Small intestine (tissue), 7 donors: Measurements from ENCODE around the gene USP27X. TPM values are rescaled to one million over a fixed set of nuclear protein-coding genes. Genes with fewer than 3 reads are reported as not detected.
A peak's percentile ranks its signal among the peaks of the same experiment; 100 is the strongest.

Experiments used
- DNase-seq, 2 donors: peaks; one replicate each; pipeline versions ENCODE4 v3.0.0 to v3.0.0-alpha.2; 2013
- FAIRE-seq: peaks from 2 replicates; lab custom pipeline; 2012; peaks lifted over from hg19 to GRCh38; lab: Jason Lieb, UNC
- H3K27ac ChIP-seq, 3 donors: one replicate each; pipeline ENCODE4 v1.5.1; 2013; ENCODE audit warnings: low read length in 2 of 3, mild to moderate bottlenecking in 2 of 3, control low read depth in 1 of 3, inconsistent platforms in 1 of 3, low read depth in 1 of 3, moderate library complexity in 1 of 3
- H3K27me3 ChIP-seq, 3 donors: one replicate each; pipeline ENCODE4 v1.6.1; 2013; ENCODE audit warnings: low read length in 3 of 3, inconsistent platforms in 1 of 3; ENCODE audit not compliant: control insufficient read depth in 3 of 3, insufficient read depth in 3 of 3
- H3K36me3 ChIP-seq, 3 donors: one replicate each; pipeline ENCODE4 v1.6.1; 2013; ENCODE audit warnings: low read length in 3 of 3, inconsistent platforms in 1 of 3, low read depth in 1 of 3, mild to moderate bottlenecking in 1 of 3, moderate library complexity in 1 of 3; ENCODE audit not compliant: control insufficient read depth in 3 of 3, insufficient read depth in 2 of 3
- H3K4me1 ChIP-seq, 3 donors: one replicate each; pipeline ENCODE4 v1.6.1; 2013; ENCODE audit warnings: low read length in 2 of 3, inconsistent platforms in 1 of 3, low read depth in 1 of 3, mild to moderate bottlenecking in 1 of 3, moderate library complexity in 1 of 3; ENCODE audit not compliant: control insufficient read depth in 3 of 3, insufficient read depth in 2 of 3
- H3K4me3 ChIP-seq, 3 donors: one replicate each; pipeline ENCODE4 v1.5.1; 2013; ENCODE audit warnings: low read length in 3 of 3, control low read depth in 1 of 3, inconsistent platforms in 1 of 3, low read depth in 1 of 3, mild to moderate bottlenecking in 1 of 3, moderate library complexity in 1 of 3
- H3K9me3 ChIP-seq, 2 donors: one replicate each; pipeline ENCODE4 v1.6.1; 2013; ENCODE audit warnings: low read depth in 1 of 2, low read length in 1 of 2; ENCODE audit not compliant: control insufficient read depth in 2 of 2, insufficient read depth in 1 of 2
- WGBS, 3 donors: extraction: QIAGEN DNeasy Blood & Tissue Kit; methylation state at CpG; one replicate each; pipeline ENCODE4 v1.1.7; 2013; 5-methylcytosine and 5-hydroxymethylcytosine counted together
- polyA plus RNA-seq, 4 donors: library from polyadenylated mRNA; stranded (reverse) in 3 of 4; unstranded in 1 of 4; fragments of 200-250 nt in 3 of 4; fragments of 120-200 nt in 1 of 4; gene quantifications; one replicate each; pipeline versions ENCODE4 v1.2.1 to v1.2.3, GENCODE V29; 2013
- donor health status: healthy with polysubstance abuse.
- donor health status: control.
- donor health status: control.
- donor health status: Bipolar disorder and iron deficiency.
- donor health status: healthy.

USP27X gene
- polyA plus RNA-seq, 4 donors = 0.45 to 7.1 (median 1.5) TPM

GRCh38 chrX:49876750-49877149 is 2.5 kb upstream of the USP27X start:
- Histone ChIP-seq H3K27me3 (peaks cover 0 to 3% (median 0%) of the 10 kb centered on the region in 3 donors), H3K4me3 (no peak overlapping the region), H3K27ac (no peak overlapping the region), H3K36me3 (no peaks in the 10 kb centered on the region), H3K9me3 (no peaks in the 10 kb centered on the region), H3K4me1 (peaks cover 0 to 14% (median 0%) of the 10 kb centered on the region in 3 donors)
- WGBS, 3 donors = 3 to 9% (median 8%) methylated on average over 3 of the region's 3 CpGs
- FAIRE-seq (no peak), DNase-seq (peak; percentile 42 to 58)

GRCh38 chrX:49877397-49878101 is 1.7 kb upstream of the USP27X start:
- Histone ChIP-seq H3K27ac (peak overlapping the region in 2 of 3 donors; percentile 1 to 31), H3K4me3 (no peak overlapping the region)

GRCh38 chrX:49878128-49878833 is 1.0 kb upstream of the USP27X start:
- Histone ChIP-seq H3K27ac (peak overlapping the region in 2 of 3 donors; percentile 71 to 77), H3K36me3 (peaks cover 0 to 3% (median 0%) of the 10 kb centered on the region in 3 donors), H3K4me3 (peak overlapping the region in 1 of 3 donors; percentile 57), H3K9me3 (no peaks in the 10 kb centered on the region), H3K27me3 (no peaks in the 10 kb centered on the region), H3K4me1 (peaks cover 0 to 14% (median 0%) of the 10 kb centered on the region in 3 donors)
- no peak for FAIRE-seq
- WGBS, 3 donors = 31 to 56% (median 40%) methylated on average over 24 to 28 of the region's 28 CpGs
- peak in 1 of 2 donors; percentile 5 for DNase-seq

More at GRCh38 chrX:49877397-49878101, 1.7 kb upstream of the USP27X start:
- peaks cover 0 to 14% (median 0%) of the 10 kb centered on the region in 3 donors for H3K4me1 ChIP-seq
- H3K36me3 ChIP-seq = peaks cover 0 to under 1% (median 0%) of the 10 kb centered on the region in 3 donors
- peak in 1 of 2 donors; percentile 24 for DNase-seq
- H3K9me3 ChIP-seq = no peaks in the 10 kb centered on the region
- 37 to 63% (median 59%) methylated on average over 4 to 5 of the region's 5 CpGs for WGBS, 3 donors
- FAIRE-seq = no peak
- H3K27me3 ChIP-seq = no peaks in the 10 kb centered on the region

GRCh38 chrX:49879656-49880277 is 483 bp downstream of the USP27X start:
- no peaks in the 10 kb centered on the region for H3K9me3 ChIP-seq
- FAIRE-seq (no peak), DNase-seq (peak in 1 of 2 donors; percentile 36)
- H3K27ac ChIP-seq = peak overlapping the region in 2 of 3 donors; percentile 71 to 77
- WGBS, 3 donors = 4 to 48% (median 14%) methylated on average over 13 to 55 of the region's 55 CpGs
- no peaks in the 10 kb centered on the region for H3K27me3 ChIP-seq
- peaks cover 0 to 4% (median 0%) of the 10 kb centered on the region in 3 donors for H3K36me3 ChIP-seq
- H3K4me1 ChIP-seq = peaks cover 0 to 18% (median 0%) of the 10 kb centered on the region in 3 donors
- peak overlapping the region; percentile 36 to 80 (median 57) for H3K4me3 ChIP-seq

GRCh38 chrX:49880668-49881067 is 1.4 kb downstream of the USP27X start:
- peaks cover 0 to 4% (median 0%) of the 10 kb centered on the region in 3 donors for H3K36me3 ChIP-seq
- FAIRE-seq (no peak), DNase-seq (no peak)
- H3K9me3 ChIP-seq = no peaks in the 10 kb centered on the region
- H3K4me3 ChIP-seq = no peak overlapping the region
- 90 to 95% (median 94%) methylated on average over 11 to 12 of the region's 12 CpGs for WGBS, 3 donors
- peaks cover 0 to 18% (median 0%) of the 10 kb centered on the region in 3 donors for H3K4me1 ChIP-seq
- no peaks in the 10 kb centered on the region for H3K27me3 ChIP-seq
- H3K27ac ChIP-seq = no peak overlapping the region

GRCh38 chrX:49884290-49884862 is 5.1 kb downstream of the USP27X start:
- WGBS, 3 donors = 16 to 39% (median 27%) methylated on average over 7 of the region's 7 CpGs

GRCh38 chrX:49892542-49892941 is 13.3 kb downstream of the USP27X start:
- H3K27me3 ChIP-seq = no peaks in the 10 kb centered on the region
- 81 to 86% (median 85%) methylated on average over 4 of the region's 4 CpGs for WGBS, 3 donors
- FAIRE-seq (no peak), DNase-seq (no peak)
- peaks cover 0 to 4% of the 10 kb centered on the region in 2 donors for H3K9me3 ChIP-seq
- H3K27ac ChIP-seq = no peak overlapping the region
- no peak overlapping the region for H3K4me3 ChIP-seq
- no peaks in the 10 kb centered on the region for H3K36me3 ChIP-seq
- H3K4me1 ChIP-seq = no peaks in the 10 kb centered on the region

More at GRCh38 chrX:49884290-49884862, 5.1 kb downstream of the USP27X start:
- peak; percentile 57 to 75 for DNase-seq
- Histone ChIP-seq H3K4me1 (peaks cover 0 to 14% (median 0%) of the 10 kb centered on the region in 3 donors), H3K9me3 (no peaks in the 10 kb centered on the region), H3K27me3 (no peaks in the 10 kb centered on the region), H3K4me3 (no peak overlapping the region), H3K36me3 (peaks cover 0 to 4% (median 0%) of the 10 kb centered on the region in 3 donors), H3K27ac (no peak overlapping the region)
- no peak for FAIRE-seq

GRCh38 chrX:49896951-49897350 is 17.7 kb downstream of the USP27X start:
- H3K9me3 ChIP-seq = peaks cover 0 to 10% of the 10 kb centered on the region in 2 donors
- H3K4me1 ChIP-seq = no peaks in the 10 kb centered on the region
- WGBS, 3 donors = 77 to 94% (median 84%) methylated on average over 4 of the region's 4 CpGs
- no peaks in the 10 kb centered on the region for H3K36me3 ChIP-seq
- FAIRE-seq (no peak), DNase-seq (no peak)
- H3K4me3 ChIP-seq = no peak overlapping the region
- no peaks in the 10 kb centered on the region for H3K27me3 ChIP-seq
- H3K27ac ChIP-seq = no peak overlapping the region
